ENCODE data around the gene GREM2. TPM values are rescaled to one million over a fixed set of nuclear protein-coding genes. Genes with fewer than 3 reads are reported as not detected.

Gene GREM2
- total and polyA plus RNA-seq, 2 experiments from 2014 or later = 0.18 to 0.21 TPM

GRCh38 chr1:240462277-240462676 is 149.7 kb downstream of the GREM2 start:
- H3K27me3 Mint-ChIP-seq (ENCODE audit: insufficient read depth, low read depth, poor library complexity) = no peaks in the 10 kb centered on the region

More at GRCh38 chr1:240462277-240462676, 149.7 kb downstream of the GREM2 start:
- Mint-ChIP-seq H3K4me3 (no peak overlapping the region), H3K4me1 (peaks cover 17% of the 10 kb centered on the region), H3K9me3 (no peaks in the 10 kb centered on the region), H3K27ac (no peak overlapping the region), H3K36me3 (ENCODE audit: low read depth) (no peaks in the 10 kb centered on the region)
- Histone ChIP-seq H3F3A (replicated peaks; ENCODE audit: low read depth) (no peaks in the 10 kb centered on the region), H3K36me3 (ENCODE audit: insufficient read depth) (no peaks in the 10 kb centered on the region), H3K4me1 (ENCODE audit: insufficient read depth) (no peaks in the 10 kb centered on the region), H2AFZ (no peak overlapping the region), H3K4me3 (no peak overlapping the region), H4K20me1 (replicated peaks; ENCODE audit: insufficient read depth) (no peaks in the 10 kb centered on the region), H3K9me2 (ENCODE audit: insufficient read depth) (no peaks in the 10 kb centered on the region), H3K4me2 (no peak overlapping the region), H3K27ac (ENCODE audit: low read depth) (no peak overlapping the region), H3K27me3 (ENCODE audit: insufficient read depth) (no peaks in the 10 kb centered on the region), H3K79me2 (replicated peaks; ENCODE audit: insufficient read depth) (no peaks in the 10 kb centered on the region)
- no peak for TF ChIP-seq ZNF462 (CRISPR knock-in tag; IDR thresholded peaks at IDR 0.05)
- TF ChIP-seq ETS1 (IDR thresholded peaks at IDR 0.05) = no peak
- no peak for TF ChIP-seq NANOG (IDR thresholded peaks at IDR 0.05; ENCODE audit: borderline replicate concordance)
- TF ChIP-seq EZH2 (IDR thresholded peaks at IDR 0.05; ENCODE audit: low read depth, unreplicated experiment) = no peak
- TF ChIP-seq CREB1 (CRISPR knock-in tag; IDR thresholded peaks at IDR 0.05; ENCODE audit: low read depth) = no peak
- no peak for TF ChIP-seq ZNF331 (CRISPR knock-in tag; IDR thresholded peaks at IDR 0.05; ENCODE audit: low read depth)
- no peak for TF ChIP-seq STAT1 (IDR thresholded peaks at IDR 0.05; ENCODE audit: unreplicated experiment)
- no peak for TF ChIP-seq POLR2AphosphoS5 (IDR thresholded peaks at IDR 0.05; ENCODE audit: low read depth)
- no peak for DNase-seq (ENCODE audit: low spot score)
- no peak for ATAC-seq
